ENCODE measurements around the gene B4GALT7.

B4GALT7 gene

GRCh38 chr5:177575488-177575887 lies 24.4 kb upstream of the B4GALT7 start:
- Histone ChIP-seq H3K9me3 (ENCODE audit: low read length) (no peaks in the 10 kb centered on the region), H3K27me3 (ENCODE audit: insufficient read depth, low read length) (no peaks in the 10 kb centered on the region), H3K36me3 (ENCODE audit: insufficient read depth, low read length) (no peaks in the 10 kb centered on the region), H3K4me3 (ENCODE audit: low read length) (no peak overlapping the region), H2AFZ (ENCODE audit: low read depth, low read length) (no peak overlapping the region), H3K4me1 (ENCODE audit: insufficient read depth, low read length) (no peaks in the 10 kb centered on the region)

- H3K4me3 ChIP-seq (ENCODE audit: low read length) = no peak overlapping the region
- H3K36me3 ChIP-seq (ENCODE audit: insufficient read depth, low read length) = no peaks in the 10 kb centered on the region
- H3K9me3 ChIP-seq (ENCODE audit: low read length) = no peaks in the 10 kb centered on the region
- H2AFZ ChIP-seq (ENCODE audit: low read depth, low read length) = no peak overlapping the region
- H3K4me1 ChIP-seq (ENCODE audit: insufficient read depth, low read length) = no peaks in the 10 kb centered on the region
- H3K27me3 ChIP-seq (ENCODE audit: insufficient read depth, low read length) = no peaks in the 10 kb centered on the region
Measured at GRCh38 chr5:177576169-177576568, 23.8 kb upstream of the B4GALT7 start.

GRCh38 chr5:177578316-177578715 lies 21.6 kb upstream of the B4GALT7 start:
- H3K4me3 ChIP-seq (ENCODE audit: low read length) = no peak overlapping the region
- H3K9me3 ChIP-seq (ENCODE audit: low read length) = no peaks in the 10 kb centered on the region
- H3K4me1 ChIP-seq (ENCODE audit: insufficient read depth, low read length) = no peaks in the 10 kb centered on the region
- H3K27me3 ChIP-seq (ENCODE audit: insufficient read depth, low read length) = no peaks in the 10 kb centered on the region
- no peaks in the 10 kb centered on the region for H3K36me3 ChIP-seq (ENCODE audit: insufficient read depth, low read length)
- H2AFZ ChIP-seq (ENCODE audit: low read depth, low read length) = no peak overlapping the region

- no peak overlapping the region for H3K4me3 ChIP-seq (ENCODE audit: low read length)
- peaks cover 32% of the 10 kb centered on the region for H3K27me3 ChIP-seq (ENCODE audit: insufficient read depth, low read length)
Measured at GRCh38 chr5:177588413-177588909, 11.5 kb upstream of the B4GALT7 start.

GRCh38 chr5:177590406-177590805 lies 9.5 kb upstream of the B4GALT7 start:
- Histone ChIP-seq H3K9me3 (ENCODE audit: low read length) (peaks cover 3% of the 10 kb centered on the region), H3K4me1 (ENCODE audit: insufficient read depth, low read length) (peaks cover 9% of the 10 kb centered on the region), H2AFZ (ENCODE audit: low read depth, low read length) (no peak overlapping the region), H3K27me3 (ENCODE audit: insufficient read depth, low read length) (peaks cover 21% of the 10 kb centered on the region), H3K4me3 (ENCODE audit: low read length) (no peak overlapping the region), H3K36me3 (ENCODE audit: insufficient read depth, low read length) (peaks cover 22% of the 10 kb centered on the region)

More at GRCh38 chr5:177588413-177588909, 11.5 kb upstream of the B4GALT7 start:
- Histone ChIP-seq H3K9me3 (ENCODE audit: low read length) (peaks cover 3% of the 10 kb centered on the region), H2AFZ (ENCODE audit: low read depth, low read length) (no peak overlapping the region), H3K4me1 (ENCODE audit: insufficient read depth, low read length) (peaks cover 9% of the 10 kb centered on the region), H3K36me3 (ENCODE audit: insufficient read depth, low read length) (peaks cover 3% of the 10 kb centered on the region)

GRCh38 chr5:177591690-177592009 lies 8.3 kb upstream of the B4GALT7 start:
- H3K9me3 ChIP-seq (ENCODE audit: low read length) = peaks cover 5% of the 10 kb centered on the region
- H3K4me3 ChIP-seq (ENCODE audit: low read length) = peak overlapping the region; percentile 62
- peaks cover 34% of the 10 kb centered on the region for H3K36me3 ChIP-seq (ENCODE audit: insufficient read depth, low read length)
- H2AFZ ChIP-seq (ENCODE audit: low read depth, low read length) = peak overlapping the region; percentile 74
- H3K27me3 ChIP-seq (ENCODE audit: insufficient read depth, low read length) = peaks cover 12% of the 10 kb centered on the region
- H3K4me1 ChIP-seq (ENCODE audit: insufficient read depth, low read length) = peaks cover 9% of the 10 kb centered on the region

- H2AFZ ChIP-seq (ENCODE audit: low read depth, low read length) = peak within 1 kb of the TSS; percentile 74
- H3K9me3 ChIP-seq (ENCODE audit: low read length) = peaks cover 6% of the 10 kb centered on the region
- peaks cover 12% of the 10 kb centered on the region for H3K27me3 ChIP-seq (ENCODE audit: insufficient read depth, low read length)
- H3K4me1 ChIP-seq (ENCODE audit: insufficient read depth, low read length) = peaks cover 9% of the 10 kb centered on the region
- H3K36me3 ChIP-seq (ENCODE audit: insufficient read depth, low read length) = peaks cover 37% of the 10 kb centered on the region
- peak within 1 kb of the TSS; percentile 62 for H3K4me3 ChIP-seq (ENCODE audit: low read length)
Measured at GRCh38 chr5:177592010-177592834, 7.7 kb upstream of the B4GALT7 start, which contains the start of gene TMED9. TSS of gene TMED9 (plus strand) at chr5:177592203. CDS start at chr5:177592215, 12 bp downstream.

- Histone ChIP-seq H3K4me3 (ENCODE audit: low read length) (peak overlapping the region; percentile 62), H3K36me3 (ENCODE audit: insufficient read depth, low read length) (peaks cover 37% of the 10 kb centered on the region), H3K27me3 (ENCODE audit: insufficient read depth, low read length) (peaks cover 12% of the 10 kb centered on the region), H3K9me3 (ENCODE audit: low read length) (peaks cover 6% of the 10 kb centered on the region), H3K4me1 (ENCODE audit: insufficient read depth, low read length) (peaks cover 9% of the 10 kb centered on the region), H2AFZ (ENCODE audit: low read depth, low read length) (no peak overlapping the region)
Measured at GRCh38 chr5:177592905-177593304, 7.0 kb upstream of the B4GALT7 start.

- peaks cover 8% of the 10 kb centered on the region for H3K27me3 ChIP-seq (ENCODE audit: insufficient read depth, low read length)
- H2AFZ ChIP-seq (ENCODE audit: low read depth, low read length) = no peak overlapping the region
- H3K36me3 ChIP-seq (ENCODE audit: insufficient read depth, low read length) = peaks cover 37% of the 10 kb centered on the region
- peaks cover 9% of the 10 kb centered on the region for H3K4me1 ChIP-seq (ENCODE audit: insufficient read depth, low read length)
- H3K9me3 ChIP-seq (ENCODE audit: low read length) = peaks cover 2% of the 10 kb centered on the region
- H3K4me3 ChIP-seq (ENCODE audit: low read length) = peak overlapping the region; percentile 10
Measured at GRCh38 chr5:177593511-177593910, 6.4 kb upstream of the B4GALT7 start.

- Histone ChIP-seq H3K4me1 (ENCODE audit: insufficient read depth, low read length) (peaks cover 9% of the 10 kb centered on the region), H3K9me3 (ENCODE audit: low read length) (peaks cover 2% of the 10 kb centered on the region), H3K36me3 (ENCODE audit: insufficient read depth, low read length) (peaks cover 37% of the 10 kb centered on the region), H3K27me3 (ENCODE audit: insufficient read depth, low read length) (peaks cover 5% of the 10 kb centered on the region), H2AFZ (ENCODE audit: low read depth, low read length) (no peak overlapping the region), H3K4me3 (ENCODE audit: low read length) (no peak overlapping the region)
Measured at GRCh38 chr5:177594071-177594470, 5.9 kb upstream of the B4GALT7 start.

GRCh38 chr5:177595026-177595585 lies 4.8 kb upstream of the B4GALT7 start:
- H3K9me3 ChIP-seq (ENCODE audit: low read length) = peaks cover 2% of the 10 kb centered on the region
- peaks cover 9% of the 10 kb centered on the region for H3K4me1 ChIP-seq (ENCODE audit: insufficient read depth, low read length)
- no peak overlapping the region for H3K4me3 ChIP-seq (ENCODE audit: low read length)
- peaks cover 37% of the 10 kb centered on the region for H3K36me3 ChIP-seq (ENCODE audit: insufficient read depth, low read length)
- peaks cover 4% of the 10 kb centered on the region for H3K27me3 ChIP-seq (ENCODE audit: insufficient read depth, low read length)
- no peak overlapping the region for H2AFZ ChIP-seq (ENCODE audit: low read depth, low read length)

GRCh38 chr5:177595991-177596774 lies 3.7 kb upstream of the B4GALT7 start:
- H3K9me3 ChIP-seq (ENCODE audit: low read length) = peaks cover 2% of the 10 kb centered on the region
- H2AFZ ChIP-seq (ENCODE audit: low read depth, low read length) = no peak overlapping the region
- peaks cover 16% of the 10 kb centered on the region for H3K4me1 ChIP-seq (ENCODE audit: insufficient read depth, low read length)
- H3K4me3 ChIP-seq (ENCODE audit: low read length) = no peak overlapping the region
- no peaks in the 10 kb centered on the region for H3K27me3 ChIP-seq (ENCODE audit: insufficient read depth, low read length)
- peaks cover 37% of the 10 kb centered on the region for H3K36me3 ChIP-seq (ENCODE audit: insufficient read depth, low read length)

GRCh38 chr5:177596775-177597238 lies 3.1 kb upstream of the B4GALT7 start:
- Histone ChIP-seq H3K27me3 (ENCODE audit: insufficient read depth, low read length) (no peaks in the 10 kb centered on the region), H3K9me3 (ENCODE audit: low read length) (peaks cover 2% of the 10 kb centered on the region), H3K4me1 (ENCODE audit: insufficient read depth, low read length) (peaks cover 16% of the 10 kb centered on the region), H2AFZ (ENCODE audit: low read depth, low read length) (no peak overlapping the region), H3K4me3 (ENCODE audit: low read length) (no peak overlapping the region), H3K36me3 (ENCODE audit: insufficient read depth, low read length) (peaks cover 37% of the 10 kb centered on the region)

All from neuron (in vitro differentiated cells).